Mesothelial cell of epicardium (in vitro differentiated cells): ENCODE measurements around the gene KRT15. TPM values are rescaled to one million over a fixed set of nuclear protein-coding genes. Genes with fewer than 3 reads are reported as not detected.

ENCODE experiments used
- DNase-seq, 2 experiments: peaks; one replicate each; pipeline ENCODE4 v3.0.0; 2021; ENCODE audit warnings: low spot score in 2 of 2; ENCODE audit not compliant: unreplicated experiment in 2 of 2
- H3K27ac Mint-ChIP-seq: 2 replicates; pipeline ENCODE4 v1.8.0; 2021; ENCODE audit warnings: mixed read lengths
- H3K27me3 Mint-ChIP-seq: 2 replicates; pipeline ENCODE4 v1.8.0; 2021; ENCODE audit warnings: low read depth, mixed read lengths
- H3K36me3 Mint-ChIP-seq: 2 replicates; pipeline ENCODE4 v1.8.0; 2021; ENCODE audit warnings: mixed read lengths
- H3K4me1 Mint-ChIP-seq: 2 replicates; pipeline ENCODE4 v1.8.0; 2021; ENCODE audit warnings: mixed read lengths
- H3K4me3 Mint-ChIP-seq: 2 replicates; pipeline ENCODE4 v1.8.0; 2021; ENCODE audit warnings: mild to moderate bottlenecking, moderate library complexity, mixed read lengths
- H3K9me3 Mint-ChIP-seq: 2 replicates; pipeline ENCODE4 v1.8.0; 2021; ENCODE audit warnings: mixed read lengths
- microRNA-seq: library from miRNA; unstranded; fragments of <30 nt; microRNA quantifications from one replicate; pipeline ENCODE4 v1.2.0, GENCODE V29; 2021; ENCODE audit warnings: inconsistent platforms, mixed read lengths
- total RNA-seq: library from RNA; stranded (reverse); gene quantifications from 3 replicates; pipeline ENCODE4 v1.2.1, GENCODE V29; 2021
- TF ChIP-seq, protein P1 (sequence below): fragments of 200-600 bp; sonication (generic); IDR thresholded peaks from one replicate; pipeline ENCODE4 v1.5.0; 2021; ENCODE audit warnings: antibody characterized with exemption; ENCODE audit not compliant: unreplicated experiment

The KRT15 gene
- total RNA-seq, 1 donor from 2014 or later: 8.5 TPM

DNA sequence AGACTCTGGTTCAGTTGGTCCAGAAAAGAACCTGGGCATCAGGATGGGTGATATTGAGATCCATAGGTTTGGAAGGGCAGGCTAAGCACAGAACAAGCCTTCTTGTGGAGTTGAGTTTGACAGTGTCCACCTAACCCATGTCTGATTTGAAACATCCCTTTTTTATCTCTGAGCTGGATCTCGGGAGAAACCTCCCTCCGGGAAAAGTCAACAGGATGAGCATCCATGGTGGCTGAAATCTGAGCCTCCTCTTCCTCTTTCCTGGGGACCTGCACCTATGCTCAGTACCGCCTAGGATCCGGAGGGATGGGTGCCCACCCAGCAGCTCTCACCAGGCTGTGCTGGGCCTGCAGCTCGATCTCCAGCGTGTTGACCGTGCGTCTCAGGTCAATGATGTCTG, 54.9 kb downstream of the KRT15 start:
- H3K27me3 Mint-ChIP-seq: peaks cover 2% of the 10 kb centered on the region
- peaks cover 3% of the 10 kb centered on the region for H3K36me3 Mint-ChIP-seq
- TF ChIP-seq, protein P1, sequence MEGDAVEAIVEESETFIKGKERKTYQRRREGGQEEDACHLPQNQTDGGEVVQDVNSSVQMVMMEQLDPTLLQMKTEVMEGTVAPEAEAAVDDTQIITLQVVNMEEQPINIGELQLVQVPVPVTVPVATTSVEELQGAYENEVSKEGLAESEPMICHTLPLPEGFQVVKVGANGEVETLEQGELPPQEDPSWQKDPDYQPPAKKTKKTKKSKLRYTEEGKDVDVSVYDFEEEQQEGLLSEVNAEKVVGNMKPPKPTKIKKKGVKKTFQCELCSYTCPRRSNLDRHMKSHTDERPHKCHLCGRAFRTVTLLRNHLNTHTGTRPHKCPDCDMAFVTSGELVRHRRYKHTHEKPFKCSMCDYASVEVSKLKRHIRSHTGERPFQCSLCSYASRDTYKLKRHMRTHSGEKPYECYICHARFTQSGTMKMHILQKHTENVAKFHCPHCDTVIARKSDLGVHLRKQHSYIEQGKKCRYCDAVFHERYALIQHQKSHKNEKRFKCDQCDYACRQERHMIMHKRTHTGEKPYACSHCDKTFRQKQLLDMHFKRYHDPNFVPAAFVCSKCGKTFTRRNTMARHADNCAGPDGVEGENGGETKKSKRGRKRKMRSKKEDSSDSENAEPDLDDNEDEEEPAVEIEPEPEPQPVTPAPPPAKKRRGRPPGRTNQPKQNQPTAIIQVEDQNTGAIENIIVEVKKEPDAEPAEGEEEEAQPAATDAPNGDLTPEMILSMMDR: no peak
- no peak for DNase-seq
- H3K27ac Mint-ChIP-seq: no peak overlapping the region
- H3K4me1 Mint-ChIP-seq: peaks cover 18% of the 10 kb centered on the region
- no peak overlapping the region for H3K4me3 Mint-ChIP-seq
- H3K9me3 Mint-ChIP-seq: peaks cover 11% of the 10 kb centered on the region

Small RNA genes lying within 50 kb of the gene (microRNA-seq; reads per million reads assigned to microRNA genes)
- not detected for gene MIR6510

Other genes with a start within 250 kb of the KRT15 start
- gene KRTAP9-7, start 243.2 kb downstream of the KRT15 start, total RNA-seq: not detected in 3 replicates
- not detected in 3 replicates for gene KRTAP29-1, start 216.0 kb downstream of the KRT15 start, total RNA-seq
- not detected in 3 replicates for gene KRTAP16-1, start 209.6 kb downstream of the KRT15 start, total RNA-seq
- not detected in 3 replicates for gene KRTAP17-1, start 203.2 kb downstream of the KRT15 start, total RNA-seq
- not detected in 3 replicates for gene KRT33A, start 168.1 kb downstream of the KRT15 start, total RNA-seq
- gene KRT33B, start 149.1 kb downstream of the KRT15 start, total RNA-seq: not detected in 3 replicates
- gene KRT34, start 136.6 kb downstream of the KRT15 start, total RNA-seq: not detected in 3 replicates
- gene KRT31, start 121.3 kb downstream of the KRT15 start, total RNA-seq: not detected in 3 replicates
- gene KRT37, start 94.3 kb downstream of the KRT15 start, total RNA-seq: not detected in 3 replicates
- gene KRT38, start 77.9 kb downstream of the KRT15 start, total RNA-seq: not detected in 3 replicates
- not detected in 3 replicates for gene KRT32, start 51.5 kb downstream of the KRT15 start, total RNA-seq
- not detected in 3 replicates for gene KRT35, start 37.7 kb downstream of the KRT15 start, total RNA-seq
- gene KRT36, start 29.0 kb downstream of the KRT15 start, total RNA-seq: not detected in 3 replicates
- gene KRT13, start 13.3 kb downstream of the KRT15 start, total RNA-seq: 5.3 to 7.0 TPM (median 6.3 TPM) in 3 replicates
- gene KRT19, start 9.4 kb upstream of the KRT15 start, total RNA-seq: 366 to 377 TPM (median 368 TPM) in 3 replicates
- gene KRT9, start 53.2 kb upstream of the KRT15 start, total RNA-seq: not detected in 3 replicates
- gene KRT14, start 68.0 kb upstream of the KRT15 start, total RNA-seq: 0.45 TPM in 1 of 3 replicates, not detected in the others
- gene KRT16, start 93.9 kb upstream of the KRT15 start, total RNA-seq: 0.40 to 0.79 TPM (median 0.40 TPM) in 3 replicates
- 221 to 238 TPM (median 232 TPM) in 3 replicates for gene KRT17, start 105.7 kb upstream of the KRT15 start, total RNA-seq
- gene EIF1, start 170.0 kb upstream of the KRT15 start, total RNA-seq: 600 to 610 TPM (median 606 TPM) in 3 replicates
- not detected in 3 replicates for gene GAST, start 193.4 kb upstream of the KRT15 start, total RNA-seq
- gene HAP1, start 215.8 kb upstream of the KRT15 start, total RNA-seq: 0.44 to 0.66 TPM (median 0.45 TPM) in 3 replicates